NCI-H1048 (cell line): ENCODE measurements around the gene AKAP6.

Source experiments
- DNase-seq: peaks from one replicate; lab custom pipeline; 2025; lab: John Stamatoyannopoulos, UW

Gene AKAP6

DNA sequence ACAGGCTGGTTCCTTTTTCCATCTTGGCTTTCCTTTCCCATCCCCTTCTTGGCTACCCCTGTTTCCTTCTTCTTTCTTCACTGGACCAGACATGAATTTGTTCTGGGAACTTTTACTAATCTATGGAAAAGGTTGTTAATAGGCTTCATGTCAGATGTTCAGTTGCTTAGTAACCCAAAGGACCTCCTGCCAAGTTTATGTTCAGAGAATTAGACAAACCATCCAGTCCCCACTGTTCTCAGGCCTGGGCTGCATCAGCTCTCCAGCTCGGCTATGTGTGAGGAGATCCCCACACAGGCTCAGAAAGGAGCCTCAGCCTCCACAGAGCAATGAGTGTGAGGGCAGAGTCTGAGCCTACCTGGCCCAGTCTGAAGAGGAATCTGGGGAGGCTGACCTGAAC is 78.0 kb downstream of the AKAP6 start:
- no peak for DNase-seq

DNA sequence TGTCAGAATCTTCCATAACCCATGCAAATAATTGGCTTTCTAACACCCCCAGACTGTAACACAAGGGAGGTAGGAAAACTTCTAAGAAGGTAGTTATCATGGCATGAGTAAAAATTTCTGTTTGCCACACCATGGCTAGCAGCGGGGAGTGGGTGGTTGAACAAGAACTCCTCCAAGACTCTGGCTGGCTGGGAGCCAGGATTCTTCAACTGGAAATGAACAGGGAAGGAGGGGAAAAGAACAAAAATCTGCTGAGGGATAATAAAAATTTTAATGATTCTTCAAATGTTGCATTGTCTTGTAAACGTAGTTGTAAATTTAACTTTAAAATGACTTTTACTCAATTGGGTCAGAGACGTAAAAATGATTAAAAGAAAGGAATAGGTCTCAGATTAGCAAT is 78.9 kb downstream of the AKAP6 start:
- DNase-seq, result no peak

GRCh38 chr14:32412103-32412502 is 83.0 kb downstream of the AKAP6 start:
- no peak for DNase-seq

- no peak for DNase-seq
Measured at GRCh38 chr14:32412532-32412931, 83.4 kb downstream of the AKAP6 start.

DNA sequence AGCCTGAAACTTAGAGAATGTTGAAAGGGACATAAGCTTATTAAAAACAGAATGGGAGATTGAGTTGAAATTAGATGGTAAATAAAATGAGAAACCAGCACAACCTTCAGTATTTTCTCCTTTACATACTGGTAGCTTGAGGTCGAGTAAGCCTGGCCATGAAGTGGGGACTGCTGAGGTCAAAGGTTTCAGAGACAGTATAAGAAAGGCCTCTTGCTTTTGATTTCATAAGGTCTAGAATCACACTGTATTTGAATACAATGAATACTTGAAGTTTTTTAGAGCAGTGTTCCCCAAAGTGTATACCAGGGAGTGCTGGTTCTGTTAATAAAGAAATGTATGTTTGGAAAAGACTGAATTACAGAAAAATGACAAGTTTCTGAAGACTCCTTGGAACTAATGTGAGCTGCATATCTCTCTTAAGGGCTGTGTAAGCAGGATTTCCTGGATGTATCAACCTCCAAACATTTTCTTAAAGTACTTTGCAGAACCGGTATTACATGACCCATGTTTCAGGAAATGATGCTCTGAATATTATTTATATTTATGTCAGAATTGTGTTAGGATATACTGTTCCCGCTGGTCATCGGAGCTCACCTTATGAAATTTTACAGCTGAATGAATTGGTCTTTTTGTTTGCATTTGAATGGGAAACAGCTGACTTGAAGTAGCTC is 85.0 kb downstream of the AKAP6 start:
- DNase-seq, result no peak

GRCh38 chr14:32414808-32415255 is 85.7 kb downstream of the AKAP6 start:
- no peak for DNase-seq

- DNase-seq, result no peak
Measured at GRCh38 chr14:32417956-32418552, 89.0 kb downstream of the AKAP6 start.

DNA sequence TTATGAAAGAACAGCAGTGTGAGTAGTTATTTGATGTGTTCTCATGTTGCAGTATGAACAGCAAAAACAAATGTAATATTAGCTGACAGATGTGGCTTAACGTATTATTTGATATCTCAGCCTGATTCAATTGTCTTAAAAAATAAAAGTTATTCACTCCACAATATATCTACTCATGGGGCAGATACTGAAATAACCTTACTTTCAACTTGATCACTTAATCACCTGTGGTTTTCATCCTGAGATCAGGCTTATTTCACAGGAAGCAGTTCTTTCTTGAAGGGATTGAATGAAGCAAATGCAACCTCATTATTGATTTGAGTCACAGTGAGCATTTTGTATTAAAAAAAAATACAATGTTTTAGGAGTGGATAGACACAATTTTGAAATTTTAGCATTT is 90.3 kb downstream of the AKAP6 start:
- no peak for DNase-seq

DNA sequence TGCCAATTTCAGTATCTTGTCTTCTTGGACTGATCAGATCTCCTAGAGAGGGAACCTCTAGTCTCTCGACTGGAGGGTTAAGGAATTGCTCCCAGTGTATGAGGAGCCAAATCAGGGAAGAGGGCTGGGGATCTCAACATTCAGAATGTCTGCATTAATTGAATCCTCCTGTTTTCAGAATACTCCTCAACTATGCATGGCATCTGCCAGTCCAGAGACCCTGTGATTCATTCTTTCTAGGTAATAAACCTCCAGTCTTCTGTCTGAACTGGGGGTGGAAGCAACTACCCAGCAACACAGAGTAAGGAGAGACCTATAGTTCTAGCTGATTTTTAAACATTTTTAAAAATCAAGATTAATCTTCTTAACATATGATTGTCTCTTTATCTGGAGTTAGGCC is 92.7 kb downstream of the AKAP6 start:
- DNase-seq, result no peak

DNA sequence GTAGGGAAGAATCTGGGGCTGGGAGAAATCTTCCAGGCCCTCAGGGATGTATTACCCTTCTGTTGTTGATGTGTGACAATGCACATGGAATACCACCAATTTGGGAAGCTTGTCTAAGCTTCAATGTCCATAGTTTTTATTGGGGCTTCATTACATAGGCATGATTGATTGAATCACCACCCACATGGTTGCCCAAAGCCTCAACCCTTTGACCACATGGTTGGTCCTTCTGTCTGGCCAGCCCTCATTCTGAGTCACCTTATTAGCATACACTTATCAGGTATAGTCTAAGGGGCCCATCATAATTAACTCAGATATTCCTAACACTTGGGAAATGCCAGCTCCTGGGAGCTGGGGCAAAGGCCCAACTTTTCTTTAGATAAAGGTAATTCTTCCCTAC is 93.3 kb downstream of the AKAP6 start:
- DNase-seq, result no peak

DNA sequence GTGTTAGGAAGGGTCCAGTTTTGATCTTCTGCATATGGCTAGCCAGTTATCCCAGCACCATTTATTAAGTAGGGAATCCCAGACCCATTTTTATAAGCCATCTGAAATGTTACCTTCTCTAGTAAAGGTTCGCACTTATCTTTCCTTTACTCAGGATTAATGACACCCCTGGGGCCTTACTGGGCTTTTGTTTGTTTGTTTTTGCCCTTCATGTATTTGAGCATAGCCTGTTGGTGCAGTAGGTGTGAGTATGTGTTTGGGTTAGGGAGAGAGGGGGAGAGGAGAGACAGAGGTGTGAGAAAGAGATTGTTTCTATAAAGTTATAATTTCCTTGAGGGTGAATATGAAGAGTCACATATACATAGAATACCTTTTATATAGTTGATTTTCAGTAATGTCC is 96.9 kb downstream of the AKAP6 start:
- DNase-seq, result no peak

DNA sequence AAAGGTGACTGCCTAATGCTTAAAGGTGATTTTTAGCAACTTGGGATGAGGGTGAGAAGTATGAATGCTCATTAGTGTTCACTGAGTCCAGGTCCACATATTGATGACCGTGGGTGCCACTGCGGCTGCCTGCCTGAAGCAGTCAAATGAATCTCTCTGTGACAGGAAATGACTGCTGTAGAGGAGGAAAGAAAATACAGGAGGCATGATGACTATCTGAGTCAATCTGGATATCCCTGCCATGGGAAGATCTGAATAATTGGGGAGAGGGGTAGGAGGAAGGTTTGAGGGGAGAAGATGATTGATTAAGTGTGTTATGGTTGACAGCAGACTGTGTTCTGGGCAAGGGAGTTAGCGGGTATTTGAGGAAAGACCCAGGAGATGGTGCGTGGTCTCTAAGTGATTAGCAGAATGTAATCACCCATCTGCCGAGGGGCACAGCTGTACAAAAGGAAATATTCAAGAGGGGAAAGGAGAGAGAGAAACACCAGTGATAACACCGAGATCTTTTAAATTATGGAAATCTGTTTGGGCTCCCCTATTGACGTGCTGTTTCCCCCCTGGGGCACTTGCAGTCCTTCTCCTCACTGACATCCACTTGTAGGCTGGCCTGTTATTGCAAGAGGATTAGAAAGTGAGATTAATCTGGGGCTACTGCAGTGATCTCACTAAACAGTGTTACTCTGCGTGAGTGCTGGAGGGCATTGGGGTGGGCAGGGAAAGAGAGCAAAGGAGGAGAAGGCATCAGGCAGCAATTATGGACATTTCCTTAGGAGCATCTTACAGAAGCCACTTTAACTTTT is 97.7 kb downstream of the AKAP6 start:
- no peak for DNase-seq

DNA sequence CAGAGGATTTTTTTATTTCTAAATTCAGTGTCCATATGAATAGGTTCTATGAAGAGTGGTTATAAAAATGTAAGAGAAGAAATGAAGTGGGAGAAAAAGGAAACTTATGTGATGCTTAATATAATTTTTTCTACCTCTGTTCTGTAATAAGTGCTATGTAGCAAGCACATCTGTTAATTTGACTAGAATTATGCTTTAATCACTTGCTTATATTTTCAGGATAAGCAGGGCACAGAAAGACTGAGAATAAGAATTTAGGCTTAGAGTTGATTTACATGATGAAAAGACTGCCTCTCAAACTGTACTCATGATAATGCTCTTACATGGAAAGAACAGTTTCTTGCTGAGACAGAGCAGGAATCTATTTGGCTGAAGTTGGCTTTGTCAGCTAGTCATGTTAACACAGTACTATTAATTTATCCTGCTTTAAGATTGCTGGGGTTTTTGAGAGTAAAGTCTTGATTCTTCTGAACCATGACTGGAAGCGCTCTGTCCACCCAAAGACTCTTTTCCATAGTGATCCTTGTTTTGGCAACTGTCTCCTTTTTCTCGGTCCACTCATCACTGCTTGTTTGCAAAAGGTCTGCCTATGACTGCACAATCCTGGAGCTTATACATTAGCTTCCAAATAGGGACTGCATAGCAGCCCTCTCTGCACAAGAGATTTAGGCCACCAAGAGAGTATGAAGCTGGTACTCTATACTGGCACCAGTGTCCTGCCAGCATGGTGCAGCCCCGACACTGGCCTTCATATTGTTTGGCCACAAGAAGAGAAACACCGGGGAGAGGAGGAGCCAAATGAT is 98.8 kb downstream of the AKAP6 start:
- no peak for DNase-seq

DNA sequence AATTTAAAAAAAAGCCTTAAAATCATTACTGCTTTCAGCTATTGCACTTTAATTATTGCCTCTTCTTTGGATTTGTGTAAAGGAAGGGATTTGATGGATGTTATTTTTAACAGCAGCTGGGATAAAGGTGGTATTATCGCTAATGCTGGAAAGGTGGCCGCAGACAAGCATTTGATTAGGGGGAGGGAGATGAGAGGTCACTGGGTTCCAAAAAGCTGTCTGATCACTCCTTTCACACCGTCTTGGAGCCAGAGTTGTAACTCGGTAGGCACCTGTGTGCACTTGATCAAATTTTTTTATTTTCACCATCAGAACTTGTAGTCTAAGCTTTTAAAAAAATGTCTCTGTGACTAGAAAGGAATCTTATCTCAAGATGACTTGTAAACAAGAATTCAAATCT is 99.8 kb downstream of the AKAP6 start:
- DNase-seq, result no peak

- DNase-seq, result no peak
Measured at GRCh38 chr14:32430326-32430725, 101.2 kb downstream of the AKAP6 start.

GRCh38 chr14:32432813-32433538 is 103.9 kb downstream of the AKAP6 start:
- no peak for DNase-seq

DNA sequence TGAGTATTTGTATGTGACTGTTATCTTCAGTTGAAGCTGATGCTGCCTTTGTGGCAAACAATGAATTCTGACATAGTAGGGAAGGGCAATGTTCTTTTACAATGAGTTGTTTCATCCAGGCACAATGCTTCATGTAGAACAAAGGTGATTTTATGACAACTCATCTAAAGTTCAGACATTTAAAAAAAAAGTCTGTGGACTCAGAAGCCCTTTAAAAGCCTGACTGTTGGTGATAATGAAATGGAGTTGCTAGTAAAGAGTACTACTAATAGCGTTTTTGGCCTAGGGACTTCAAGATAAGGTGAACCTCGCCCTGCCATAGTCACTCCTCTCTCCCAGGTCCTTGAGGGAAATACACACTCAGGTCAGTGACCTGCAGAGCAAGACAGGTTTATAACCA is 105.1 kb downstream of the AKAP6 start:
- no peak for DNase-seq

DNA sequence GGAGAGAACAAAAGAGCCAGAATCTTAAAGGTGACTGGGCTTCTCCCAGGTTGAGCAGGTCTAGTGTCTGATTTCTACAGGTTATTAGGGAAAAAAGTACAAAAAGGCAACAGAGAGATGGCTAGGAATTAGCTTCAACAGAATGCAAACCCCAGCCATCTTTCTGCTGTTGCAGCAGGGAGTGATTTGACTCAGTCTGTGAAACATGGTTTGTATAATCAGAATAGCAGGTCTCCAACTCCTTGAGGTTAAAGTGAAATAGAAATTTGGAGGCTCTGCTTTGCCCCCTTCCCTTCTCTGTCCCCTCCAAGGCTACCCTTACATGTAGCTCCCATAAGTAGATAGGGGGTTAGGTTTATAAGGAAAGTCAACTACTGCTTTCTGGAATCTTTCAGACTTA is 105.8 kb downstream of the AKAP6 start:
- no peak for DNase-seq

DNA sequence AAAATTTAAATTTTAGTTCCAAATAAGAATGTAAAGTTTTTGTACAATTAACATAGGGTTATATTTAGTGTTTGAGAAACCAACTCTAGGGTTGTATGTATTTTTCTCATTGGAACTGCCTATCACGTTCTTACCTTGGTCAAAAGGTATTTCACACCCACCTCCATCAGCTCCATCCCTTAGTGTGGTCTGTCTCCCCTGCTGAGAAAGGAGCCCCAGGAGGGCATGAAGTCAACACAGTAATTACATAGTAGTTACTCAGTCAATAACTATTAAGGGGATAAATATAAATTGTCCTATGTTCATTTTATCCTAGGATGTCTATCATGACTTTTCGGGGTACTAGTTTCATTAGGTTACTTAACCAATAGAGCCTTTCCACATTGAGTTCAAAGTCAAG is 106.3 kb downstream of the AKAP6 start:
- DNase-seq, result no peak

DNA sequence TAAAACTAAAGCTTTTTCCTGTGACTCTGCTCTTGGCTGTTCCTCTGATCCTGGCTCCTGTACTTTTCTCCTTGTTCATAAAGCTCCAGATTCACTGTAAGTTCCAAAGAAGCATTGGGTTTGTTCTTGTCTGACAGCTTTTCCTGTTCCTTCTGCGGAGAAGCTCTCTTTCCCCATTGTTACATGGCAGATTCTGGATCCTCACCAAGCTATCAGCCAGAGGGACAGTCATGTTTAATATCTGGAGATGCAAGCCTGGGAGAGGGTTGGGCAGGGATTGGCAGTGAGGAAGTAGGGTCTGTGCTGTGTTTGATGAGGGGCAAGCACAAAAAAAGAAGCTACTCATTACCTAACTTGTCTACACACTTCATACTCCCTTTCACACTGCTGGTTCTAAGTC is 107.9 kb downstream of the AKAP6 start:
- DNase-seq, result no peak

DNA sequence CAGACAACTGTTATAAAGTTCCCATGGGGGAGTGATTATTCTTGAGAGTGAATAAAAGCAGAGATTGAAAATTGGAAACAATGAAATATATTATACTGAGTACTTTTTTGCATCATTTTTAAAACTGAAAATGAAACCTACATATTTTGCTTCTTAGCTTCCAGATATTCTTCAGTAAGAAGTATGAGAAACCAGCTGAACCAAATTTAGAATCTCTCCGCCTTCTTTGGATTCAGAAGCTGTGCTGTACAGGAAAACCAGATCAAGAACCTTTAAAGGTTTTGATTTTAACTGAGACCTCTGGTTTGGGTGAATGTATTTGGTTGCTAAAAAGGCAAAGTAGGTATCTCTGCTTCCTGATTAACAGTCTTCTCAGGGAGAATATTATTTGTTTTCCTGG is 109.4 kb downstream of the AKAP6 start:
- no peak for DNase-seq
